ENCODE results near the gene CUEDC2.

Gene CUEDC2

GRCh38 chr10:102376901-102377300 is 55.5 kb downstream of the CUEDC2 start:
- WGBS = 94% methylated on average over 12 of the region's 12 CpGs
- Histone ChIP-seq H3K36me3 (ENCODE audit: insufficient read depth, low read length) (peaks cover 62% of the 10 kb centered on the region), H3K9me3 (ENCODE audit: insufficient read depth, low read depth, low read length) (no peaks in the 10 kb centered on the region), H3K27ac (ENCODE audit: low read depth, low read length) (no peak overlapping the region), H3K4me1 (ENCODE audit: insufficient read depth, low read length) (no peaks in the 10 kb centered on the region), H3K4me3 (ENCODE audit: low read length) (no peak overlapping the region), H3K27me3 (ENCODE audit: insufficient read depth, low read length) (no peaks in the 10 kb centered on the region), H3K9ac (ENCODE audit: low read depth, low read length) (no peak overlapping the region)

GRCh38 chr10:102375867-102376266 is 56.5 kb downstream of the CUEDC2 start:
- no peak overlapping the region for H3K4me3 ChIP-seq (ENCODE audit: low read length)
- H3K36me3 ChIP-seq (ENCODE audit: insufficient read depth, low read length) = peaks cover 61% of the 10 kb centered on the region
- no peaks in the 10 kb centered on the region; the same call in 1 of the 2 replicates for H3K9me3 ChIP-seq (ENCODE audit: insufficient read depth, low read depth, low read length)
- no peaks in the 10 kb centered on the region for H3K4me1 ChIP-seq (ENCODE audit: insufficient read depth, low read length)
- 81% methylated on average over 2 of the region's 2 CpGs for WGBS
- H3K9ac ChIP-seq (ENCODE audit: low read depth, low read length) = no peak overlapping the region
- no peaks in the 10 kb centered on the region for H3K27me3 ChIP-seq (ENCODE audit: insufficient read depth, low read length)
- no peak overlapping the region for H3K27ac ChIP-seq (ENCODE audit: low read depth, low read length)

- Histone ChIP-seq H3K9ac (ENCODE audit: low read depth, low read length) (no peak overlapping the region), H3K36me3 (ENCODE audit: insufficient read depth, low read length) (peaks cover 61% of the 10 kb centered on the region), H3K4me3 (ENCODE audit: low read length) (no peak overlapping the region), H3K9me3 (ENCODE audit: insufficient read depth, low read depth, low read length) (no peaks in the 10 kb centered on the region; the same call in 1 of the 2 replicates), H3K27me3 (ENCODE audit: insufficient read depth, low read length) (no peaks in the 10 kb centered on the region), H3K27ac (ENCODE audit: low read depth, low read length) (no peak overlapping the region), H3K4me1 (ENCODE audit: insufficient read depth, low read length) (no peaks in the 10 kb centered on the region)
- 93% methylated on average over 7 of the region's 7 CpGs for WGBS
Observed at GRCh38 chr10:102375250-102375649, 57.1 kb downstream of the CUEDC2 start.

All from HUES64 (cell line).